Measurements from ENCODE around the gene DRG2. TPM values are rescaled to one million over a fixed set of nuclear protein-coding genes. Genes with fewer than 3 reads are reported as not detected.

Gene DRG2
- polyA plus RNA-seq, 3 donors = 26.9 to 36.1 (median 32.0) TPM

DNA sequence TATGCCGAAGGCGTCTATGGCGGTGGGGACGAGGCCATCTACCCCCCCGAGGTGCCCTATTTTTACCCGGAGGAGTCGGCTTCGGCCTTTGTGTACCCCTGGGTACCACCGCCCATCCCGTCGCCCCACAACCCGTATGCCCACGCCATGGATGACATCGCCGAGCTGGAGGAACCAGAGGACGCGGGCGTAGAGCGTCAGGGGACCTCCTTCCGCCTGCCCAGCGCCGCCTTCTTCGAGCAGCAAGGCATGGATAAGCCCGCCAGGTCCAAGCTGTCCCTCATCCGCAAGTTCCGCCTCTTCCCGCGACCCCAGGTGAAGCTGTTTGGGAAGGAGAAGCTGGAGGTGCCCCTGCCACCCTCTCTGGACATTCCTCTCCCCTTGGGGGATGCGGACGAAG, 32.2 kb downstream of the DRG2 start:
- peaks cover 16 to 32% (median 21%) of the 10 kb centered on the region in 7 donors for H3K9me3 Mint-ChIP-seq

GRCh38 chr17:18120461-18121017, 32.8 kb downstream of the DRG2 start:
- no peak for DNase-seq
- H3K79me2 ChIP-seq (ENCODE audit: insufficient read depth, low read length) = no peaks in the 10 kb centered on the region
- no peaks in the 10 kb centered on the region for H3K4me1 ChIP-seq (ENCODE audit: control insufficient read depth in 1 of 2, insufficient read depth in 2 of 2, low read length in 2 of 2)
- H3K4me2 ChIP-seq (replicated peaks; ENCODE audit: extremely low read depth, low read length, poor library complexity, severe bottlenecking) = no peak overlapping the region
- H3K27ac Mint-ChIP-seq = no peak overlapping the region
- peaks cover 16 to 32% (median 21%) of the 10 kb centered on the region in 7 donors for H3K9me3 Mint-ChIP-seq
- H3K27ac ChIP-seq (ENCODE audit: low read depth in 1 of 2, low read length in 2 of 2) = no peak overlapping the region
- no peak overlapping the region for H2AFZ ChIP-seq (ENCODE audit: insufficient read depth, low read depth, low read length, poor library complexity, severe bottlenecking)
- WGBS (ENCODE audit: insufficient coverage) = 63% methylated on average over 67 of the region's 68 CpGs
- no peaks in the 10 kb centered on the region for H3K27me3 ChIP-seq (ENCODE audit: control insufficient read depth in 2 of 2, insufficient read depth in 2 of 2, low read length in 2 of 2)
- H3K9ac ChIP-seq (ENCODE audit: insufficient read depth, low read length, poor library complexity, severe bottlenecking) = no peak overlapping the region
- H3K9me3 ChIP-seq (replicated peaks in 1 of 2; ENCODE audit: control insufficient read depth in 1 of 2, insufficient read depth in 1 of 2, low read length in 2 of 2) = peaks cover 17 to 21% of the 10 kb centered on the region in 2 donors
- intact Hi-C loops (cut with micrococcal nuclease) = no loop called here
- no peaks in the 10 kb centered on the region for H3K36me3 Mint-ChIP-seq
- no peaks in the 10 kb centered on the region for H4K20me1 ChIP-seq (ENCODE audit: insufficient read depth, low read length)
- H3K4me3 ChIP-seq (replicated peaks in 1 of 3; ENCODE audit: low read depth in 2 of 3, low read length in 3 of 3) = no peak overlapping the region
- no peak for TF ChIP-seq CTCF (IDR thresholded peaks at IDR 0.05)
- no peak overlapping the region for H3K4me3 Mint-ChIP-seq
- peaks cover 0 to 4% (median 1%) of the 10 kb centered on the region in 3 donors for H3K27me3 Mint-ChIP-seq (ENCODE audit: low read depth in 3 of 3)
- no peaks in the 10 kb centered on the region for H3K36me3 ChIP-seq (replicated peaks in 1 of 2; ENCODE audit: control insufficient read depth in 1 of 2, insufficient read depth in 2 of 2, low read length in 2 of 2)
- H3K4me1 Mint-ChIP-seq = no peaks in the 10 kb centered on the region

More for the DNA sequence above, 32.2 kb downstream of the DRG2 start:
- Histone ChIP-seq H3K4me3 (replicated peaks in 1 of 3; ENCODE audit: low read depth in 2 of 3, low read length in 3 of 3) (no peak overlapping the region), H2AFZ (ENCODE audit: insufficient read depth, low read depth, low read length, poor library complexity, severe bottlenecking) (no peak overlapping the region), H3K79me2 (ENCODE audit: insufficient read depth, low read length) (no peaks in the 10 kb centered on the region), H3K9ac (ENCODE audit: insufficient read depth, low read length, poor library complexity, severe bottlenecking) (no peak overlapping the region), H3K36me3 (replicated peaks in 1 of 2; ENCODE audit: control insufficient read depth in 1 of 2, insufficient read depth in 2 of 2, low read length in 2 of 2) (no peaks in the 10 kb centered on the region), H3K27me3 (ENCODE audit: control insufficient read depth in 2 of 2, insufficient read depth in 2 of 2, low read length in 2 of 2) (no peaks in the 10 kb centered on the region), H3K4me2 (replicated peaks; ENCODE audit: extremely low read depth, low read length, poor library complexity, severe bottlenecking) (no peak overlapping the region), H3K9me3 (replicated peaks in 1 of 2; ENCODE audit: control insufficient read depth in 1 of 2, insufficient read depth in 1 of 2, low read length in 2 of 2) (peaks cover 17 to 21% of the 10 kb centered on the region in 2 donors), H4K20me1 (ENCODE audit: insufficient read depth, low read length) (no peaks in the 10 kb centered on the region), H3K4me1 (ENCODE audit: control insufficient read depth in 1 of 2, insufficient read depth in 2 of 2, low read length in 2 of 2) (no peaks in the 10 kb centered on the region), H3K27ac (ENCODE audit: low read depth in 1 of 2, low read length in 2 of 2) (no peak overlapping the region)
- Mint-ChIP-seq H3K27me3 (ENCODE audit: low read depth in 3 of 3) (peaks cover 0 to 4% (median 1%) of the 10 kb centered on the region in 3 donors), H3K36me3 (no peaks in the 10 kb centered on the region), H3K27ac (no peak overlapping the region), H3K4me1 (no peaks in the 10 kb centered on the region), H3K4me3 (no peak overlapping the region)
- intact Hi-C loops (cut with micrococcal nuclease) = no loop called here
- no peak for DNase-seq
- TF ChIP-seq CTCF (IDR thresholded peaks at IDR 0.05) = no peak
- over 99% methylated on average over 23 of the region's 30 CpGs for WGBS (ENCODE audit: insufficient coverage)

Data from CD14-positive monocyte (primary cell).